ENCODE data around the gene C6orf132. TPM values are rescaled to one million over a fixed set of nuclear protein-coding genes. Genes with fewer than 3 reads are reported as not detected.

The C6orf132 gene
- total RNA-seq, 1 donor from 2014 or later, result not detected

- H3K4me3 Mint-ChIP-seq, result no peak overlapping the region
- peaks cover 43% of the 10 kb centered on the region for H3K36me3 Mint-ChIP-seq (ENCODE audit: low read depth)
- no peaks in the 10 kb centered on the region for H3K9me3 Mint-ChIP-seq
- no peak overlapping the region for H3K27ac Mint-ChIP-seq
- no peak for DNase-seq
- CTCF ChIA-PET, result no interaction called here
- H3K27me3 Mint-ChIP-seq, result no peaks in the 10 kb centered on the region
- no peaks in the 10 kb centered on the region for H3K4me1 Mint-ChIP-seq
- intact Hi-C loops (cut with micrococcal nuclease), result no loop called here
- POLR2A ChIA-PET, result no interaction called here
- no peak for TF ChIP-seq CTCF (IDR thresholded peaks at IDR 0.05)
- ATAC-seq (ENCODE audit: low read depth), result no peak
Measured at GRCh38 chr6:42066156-42066675, 76.2 kb downstream of the C6orf132 start.

- Mint-ChIP-seq H3K27me3 (no peaks in the 10 kb centered on the region), H3K4me1 (no peaks in the 10 kb centered on the region), H3K27ac (no peak overlapping the region), H3K4me3 (no peak overlapping the region), H3K9me3 (no peaks in the 10 kb centered on the region), H3K36me3 (ENCODE audit: low read depth) (peaks cover 88% of the 10 kb centered on the region)
- POLR2A ChIA-PET, result no interaction called here
- CTCF ChIA-PET, result no interaction called here
- TF ChIP-seq CTCF (IDR thresholded peaks at IDR 0.05), result no peak
- ATAC-seq (ENCODE audit: low read depth) (no peak), DNase-seq (no peak)
- intact Hi-C loops (cut with micrococcal nuclease), result no loop called here
Measured at GRCh38 chr6:42059743-42060142, 82.7 kb downstream of the C6orf132 start.

- peaks cover 57% of the 10 kb centered on the region for H3K36me3 Mint-ChIP-seq (ENCODE audit: low read depth)
- ChIA-PET POLR2A (no interaction called here), CTCF (no interaction called here)
- no peaks in the 10 kb centered on the region for H3K9me3 Mint-ChIP-seq
- no peak for ATAC-seq (ENCODE audit: low read depth)
- no peak overlapping the region for H3K27ac Mint-ChIP-seq
- H3K4me1 Mint-ChIP-seq, result peaks cover 27% of the 10 kb centered on the region
- no peak for DNase-seq
- TF ChIP-seq CTCF (IDR thresholded peaks at IDR 0.05), result no peak
- intact Hi-C loops (cut with micrococcal nuclease), result no loop called here
- no peak overlapping the region for H3K4me3 Mint-ChIP-seq
- no peaks in the 10 kb centered on the region for H3K27me3 Mint-ChIP-seq
Measured at GRCh38 chr6:42053601-42054000, 88.8 kb downstream of the C6orf132 start.

GRCh38 chr6:42051268-42051653 lies 91.2 kb downstream of the C6orf132 start:
- DNase-seq, result no peak
- POLR2A ChIA-PET, result interaction anchor here (0.5 to 13.9 kb wide), 17 partner anchors 10 to 932 kb away, joined by 3 to 195 read pairs (median 11); partner anchors contain the start of genes CCND3, MED20, RPL7L1 and TOMM6
- Mint-ChIP-seq H3K27me3 (no peaks in the 10 kb centered on the region), H3K27ac (peak overlapping the region; percentile 35), H3K4me1 (peaks cover 46% of the 10 kb centered on the region), H3K4me3 (peak overlapping the region; percentile 96), H3K9me3 (no peaks in the 10 kb centered on the region), H3K36me3 (ENCODE audit: low read depth) (peaks cover 40% of the 10 kb centered on the region)
- ATAC-seq (ENCODE audit: low read depth), result no peak
- CTCF ChIA-PET, result interaction anchor here (0.5 to 4.6 kb wide), 5 partner anchors 116 to 777 kb away, joined by 3 to 22 read pairs (median 4); partner anchors contain the start of genes BYSL, MED20 and TOMM6
- TF ChIP-seq CTCF (IDR thresholded peaks at IDR 0.05), result no peak
- intact Hi-C loops (cut with micrococcal nuclease), result no loop called here

Other genes starting within 250 kb of the C6orf132 start
- gene USP49, start 247.2 kb downstream of the C6orf132 start, total RNA-seq, result 7.7 and 8.0 TPM in 2 replicates
- gene MED20, start 221.5 kb downstream of the C6orf132 start, total RNA-seq, result 21.1 and 22.2 TPM in 2 replicates
- 39.5 and 43.2 TPM in 2 replicates for gene BYSL, start 221.1 kb downstream of the C6orf132 start, total RNA-seq
- gene CCND3, start 200.8 kb downstream of the C6orf132 start, total RNA-seq, result 70.7 and 75.2 TPM in 2 replicates
- gene TAF8, start 92.1 kb downstream of the C6orf132 start, total RNA-seq, result 47.2 and 55.7 TPM in 2 replicates
- not detected in 2 replicates for gene GUCA1A, start 30.7 kb upstream of the C6orf132 start, total RNA-seq
- gene GUCA1B, start 52.3 kb upstream of the C6orf132 start, total RNA-seq, result 2.0 and 2.1 TPM in 2 replicates
- 35.7 and 37.0 TPM in 2 replicates for gene MRPS10, start 75.2 kb upstream of the C6orf132 start, total RNA-seq

Measured in activated B cell treated with CpG ODN at 0.5 μM for 24 hours (primary cell).